Superior temporal gyrus (tissue), 1 donor: ENCODE data around the gene NTRK1.

Experiments used
- DNase-seq: peaks from one replicate; pipeline ENCODE4 v3.0.0-alpha.2; 2016; ENCODE audit errors: extremely low spot score

Gene NTRK1

DNA sequence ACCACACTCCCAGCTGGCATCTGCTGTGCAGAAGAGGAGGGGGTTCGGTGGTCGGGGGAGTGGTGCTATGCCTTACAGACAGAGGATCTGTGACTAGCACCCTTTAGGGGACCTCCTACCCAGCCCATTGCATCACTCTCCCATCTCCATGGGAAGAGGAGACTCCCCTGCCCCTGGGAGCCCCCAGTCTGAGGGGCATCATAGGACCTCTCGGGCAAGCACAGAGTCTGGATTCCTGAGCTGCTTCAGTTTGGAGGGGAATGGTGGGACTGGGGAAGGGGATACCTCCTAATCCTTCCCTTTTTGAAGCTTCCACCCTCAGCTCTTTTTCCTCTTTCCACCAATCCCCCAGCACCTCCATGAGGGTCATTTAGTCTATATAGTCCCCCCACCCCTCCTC lies 3.1 kb upstream of the NTRK1 start:
- no peak for DNase-seq

DNA sequence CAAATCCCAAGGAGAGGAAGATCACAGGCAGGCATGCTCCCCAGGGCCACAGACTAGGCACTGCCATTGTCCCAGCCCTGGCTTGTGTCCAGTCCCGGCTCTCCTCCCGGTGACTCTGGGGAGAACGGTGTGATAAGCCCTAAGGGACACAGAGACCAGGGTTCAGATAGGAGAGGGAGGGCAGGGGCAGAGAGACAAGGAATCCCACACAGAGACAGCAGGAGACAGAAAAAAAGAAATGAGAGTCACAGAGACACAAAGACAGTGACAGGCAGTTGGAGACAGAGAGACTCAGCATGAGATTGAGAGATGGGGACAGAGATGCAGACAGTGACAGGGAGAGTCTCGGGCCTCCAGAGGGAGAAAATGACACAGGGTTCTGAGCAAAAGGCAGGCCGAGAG lies 2.1 kb upstream of the NTRK1 start:
- no peak for DNase-seq

DNA sequence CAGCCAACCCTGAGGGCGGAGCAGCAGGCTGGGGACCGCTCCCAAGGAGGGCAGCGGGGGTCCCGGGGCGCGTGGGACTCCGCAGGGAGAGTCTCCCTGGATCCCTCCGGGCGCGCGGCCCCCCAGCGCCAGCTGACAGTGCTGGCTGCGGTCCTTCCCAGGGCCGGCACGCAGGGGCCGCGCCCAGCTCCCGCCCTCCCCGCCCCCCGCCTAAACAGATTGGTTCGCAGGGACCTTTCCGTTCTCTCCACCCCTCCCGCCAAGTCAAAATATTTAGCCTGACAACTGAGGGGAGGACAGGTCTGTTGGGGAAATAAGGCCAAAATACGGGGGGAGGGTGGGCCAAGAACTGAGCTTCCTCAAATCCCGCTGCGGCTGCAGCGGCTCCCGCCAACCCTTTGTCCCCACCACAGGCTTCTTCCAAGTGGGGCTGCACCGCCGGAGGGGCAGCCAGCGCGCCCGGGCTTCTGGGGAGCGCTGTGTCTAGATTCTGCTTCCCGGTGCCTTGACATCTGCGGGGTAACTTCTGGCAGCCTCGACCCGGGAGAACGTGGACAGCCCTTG lies 1.6 kb upstream of the NTRK1 start, which contains the start of gene INSRR:
TSS of gene INSRR (minus strand) at position 159 of the 564 bp plus-strand sequence. CDS start 496 bp downstream, outside the sequence.
- no peak for DNase-seq

DNA sequence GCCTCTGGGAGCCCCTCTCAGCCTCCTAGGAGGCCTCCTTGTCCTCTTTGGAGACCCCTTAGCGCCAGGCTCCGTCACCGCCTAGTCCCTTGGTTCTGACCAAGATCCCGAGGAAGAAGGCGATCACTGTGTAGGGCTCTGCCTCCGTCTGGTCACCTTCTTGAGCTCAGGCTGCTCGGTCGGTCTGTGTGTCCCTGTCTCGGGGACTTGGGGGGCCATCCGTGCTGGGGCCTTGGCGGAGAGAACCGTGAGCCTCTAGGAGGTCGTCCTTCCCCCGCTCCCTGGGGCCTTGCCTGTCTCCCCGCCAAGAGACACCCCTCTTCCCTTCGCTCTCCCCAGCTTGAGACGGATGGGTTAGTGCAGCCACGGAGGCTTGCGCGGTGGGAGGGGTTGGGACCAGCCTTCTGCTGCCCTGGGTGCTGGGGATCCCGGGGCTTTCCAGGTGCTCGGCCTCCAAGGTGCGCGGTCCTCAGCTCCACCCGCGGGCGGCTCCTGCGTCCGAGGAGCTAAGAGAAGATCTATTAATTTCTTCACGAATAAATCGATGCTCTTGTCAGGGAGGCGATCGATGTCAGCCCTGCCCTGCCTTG lies 1.0 kb upstream of the NTRK1 start:
- DNase-seq = no peak

DNA sequence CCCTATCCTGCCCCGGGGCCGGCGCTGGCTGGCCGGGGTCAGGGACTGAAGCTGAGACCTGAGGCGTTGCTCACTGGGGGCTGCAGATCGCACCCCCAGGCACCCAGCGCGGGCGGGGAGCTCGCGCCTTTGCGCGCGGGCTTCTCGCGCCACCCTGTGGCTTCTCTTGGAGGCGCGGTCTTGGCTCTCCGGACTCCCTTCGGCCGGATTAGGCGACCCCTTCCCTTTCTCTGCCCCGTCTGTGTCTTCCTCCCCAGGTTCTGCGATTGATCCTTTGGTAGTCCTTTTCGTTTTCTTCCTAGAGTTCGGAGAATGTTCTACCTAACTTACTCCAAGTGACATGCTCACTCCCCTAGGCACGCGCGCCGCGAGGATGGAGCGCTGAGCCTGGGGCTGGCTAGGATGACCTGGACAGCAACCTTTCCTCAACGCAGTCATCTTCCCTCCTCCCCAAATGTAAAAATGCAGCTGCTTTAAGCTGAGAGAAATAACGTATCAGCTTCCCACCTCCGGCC lies 495 bp upstream of the NTRK1 start:
- peak; percentile 64 for DNase-seq

DNA sequence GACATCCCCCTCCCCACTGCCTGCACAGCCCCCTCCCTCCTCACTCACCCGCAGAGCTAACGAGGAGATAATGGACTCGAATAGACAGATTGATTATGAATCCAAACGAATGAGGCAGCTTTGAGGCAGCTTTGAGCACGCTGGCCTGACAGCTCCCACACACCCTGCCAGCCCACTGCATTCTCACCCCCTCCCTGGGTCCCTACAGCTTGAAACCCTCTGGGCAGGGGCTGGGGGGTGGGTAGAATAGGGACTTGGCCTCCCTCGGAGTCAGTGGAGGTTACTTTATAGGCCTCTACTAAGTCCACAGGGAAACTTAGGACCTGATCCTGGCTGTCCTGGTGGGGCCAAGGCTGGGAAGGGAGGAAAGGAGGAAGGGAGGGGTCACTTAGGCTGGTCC lies 1.9 kb downstream of the NTRK1 start:
- no peak for DNase-seq

DNA sequence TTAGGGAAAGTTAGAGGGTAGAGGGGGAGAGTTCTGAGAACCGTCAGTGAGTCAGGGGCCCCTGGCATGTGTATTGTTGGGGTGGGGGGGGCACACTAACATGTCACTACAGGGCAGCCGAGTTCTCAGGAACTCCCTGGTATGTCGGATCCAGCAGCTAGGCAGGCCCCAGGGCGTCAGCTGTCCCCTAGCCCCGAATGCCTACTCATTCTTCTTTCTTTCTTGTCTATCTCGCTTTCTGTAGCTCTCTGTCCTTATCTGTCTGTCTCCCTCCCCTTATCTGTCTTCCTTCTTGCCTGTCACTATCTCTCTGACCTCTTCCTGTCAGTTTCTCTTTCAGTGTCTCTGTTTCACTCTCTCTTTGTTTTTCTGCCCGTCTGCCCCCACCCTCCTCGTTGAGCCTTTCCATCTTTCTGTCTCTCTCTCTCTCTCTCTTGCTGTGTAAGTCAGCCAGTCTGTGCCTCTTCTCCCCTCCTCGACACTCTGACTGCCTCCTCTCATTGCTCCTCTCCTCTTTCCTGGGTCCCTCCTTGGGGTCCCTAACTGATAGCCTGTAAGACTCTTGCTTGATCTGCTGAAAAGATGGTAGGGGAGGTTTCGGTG lies 2.4 kb downstream of the NTRK1 start:
- DNase-seq = no peak

DNA sequence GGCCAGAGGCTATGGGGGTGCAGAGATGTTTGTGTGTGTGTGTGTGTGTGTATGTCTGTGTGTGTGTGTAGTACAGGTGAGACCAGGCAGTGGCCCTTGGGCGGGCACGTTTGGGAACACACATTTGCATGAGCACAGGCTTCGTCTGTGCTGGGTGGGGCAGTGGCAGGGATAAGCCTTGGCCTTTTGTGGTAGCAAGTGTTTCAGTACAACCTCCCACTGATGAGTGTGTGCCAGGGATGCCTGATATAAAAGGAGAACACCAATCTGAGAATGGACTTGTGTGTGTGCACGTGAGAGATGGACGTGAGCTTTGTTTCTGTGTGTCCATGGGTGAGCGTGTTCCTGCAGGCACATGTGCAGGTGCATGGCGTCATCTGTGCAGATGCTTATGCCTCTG lies 3.0 kb downstream of the NTRK1 start:
- no peak for DNase-seq

DNA sequence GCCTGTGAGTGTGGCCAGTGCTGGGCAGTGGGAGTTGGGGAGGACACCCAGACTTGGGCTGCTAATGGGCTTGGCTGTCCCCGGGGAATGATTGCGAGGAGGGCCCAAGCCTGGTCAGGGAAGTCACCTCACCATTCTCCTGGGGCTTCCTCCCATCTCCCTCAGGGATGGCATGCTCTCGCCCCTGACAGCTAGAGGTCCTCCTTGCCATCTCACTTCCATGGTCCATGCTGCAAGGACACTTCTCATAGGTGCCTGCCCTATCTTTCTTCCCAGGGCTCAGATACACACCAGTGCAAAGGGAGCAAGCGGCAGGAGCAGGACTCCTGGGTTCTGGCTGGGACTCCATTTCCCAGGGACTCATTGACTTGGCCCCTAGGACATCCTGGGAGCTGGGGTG lies 4.1 kb downstream of the NTRK1 start:
- DNase-seq = no peak

DNA sequence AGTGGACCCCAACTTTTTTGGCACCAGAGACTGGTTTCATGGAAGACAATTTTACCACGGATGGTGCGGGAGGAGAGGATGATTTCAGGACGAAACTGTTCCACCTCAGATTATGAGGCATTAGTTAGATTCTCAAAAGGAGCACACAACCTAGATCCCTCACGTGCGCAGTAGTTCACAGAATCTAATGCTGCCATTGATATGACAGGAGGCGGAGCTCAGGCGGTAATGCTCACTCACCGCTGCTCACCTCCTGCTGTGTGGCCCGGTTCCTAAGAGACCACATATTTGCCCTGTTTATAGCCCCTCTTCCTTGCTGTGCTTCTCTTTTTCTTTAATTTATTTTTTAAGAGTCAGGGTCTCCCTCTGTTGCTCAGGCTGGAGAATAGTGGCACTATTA lies 4.6 kb downstream of the NTRK1 start:
- DNase-seq = no peak

DNA sequence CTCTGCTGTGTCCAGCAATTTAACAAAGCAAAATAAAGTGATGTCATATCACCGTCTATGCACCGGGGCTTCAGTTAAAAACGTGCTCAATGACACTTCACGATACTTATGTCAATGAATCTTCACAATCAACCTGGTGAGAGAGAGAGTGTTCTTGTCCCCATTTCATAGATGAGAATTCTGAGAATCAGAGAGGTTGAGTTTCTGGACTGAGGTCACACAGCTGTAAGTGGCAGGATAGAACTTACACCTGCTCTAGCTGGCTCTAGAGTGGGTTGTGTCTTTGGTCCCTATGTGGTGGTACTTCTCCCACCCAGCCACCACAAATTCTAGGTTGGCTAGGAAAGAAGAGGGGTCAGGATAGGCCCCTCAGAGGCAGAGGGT lies 5.2 kb downstream of the NTRK1 start:
- no peak for DNase-seq

DNA sequence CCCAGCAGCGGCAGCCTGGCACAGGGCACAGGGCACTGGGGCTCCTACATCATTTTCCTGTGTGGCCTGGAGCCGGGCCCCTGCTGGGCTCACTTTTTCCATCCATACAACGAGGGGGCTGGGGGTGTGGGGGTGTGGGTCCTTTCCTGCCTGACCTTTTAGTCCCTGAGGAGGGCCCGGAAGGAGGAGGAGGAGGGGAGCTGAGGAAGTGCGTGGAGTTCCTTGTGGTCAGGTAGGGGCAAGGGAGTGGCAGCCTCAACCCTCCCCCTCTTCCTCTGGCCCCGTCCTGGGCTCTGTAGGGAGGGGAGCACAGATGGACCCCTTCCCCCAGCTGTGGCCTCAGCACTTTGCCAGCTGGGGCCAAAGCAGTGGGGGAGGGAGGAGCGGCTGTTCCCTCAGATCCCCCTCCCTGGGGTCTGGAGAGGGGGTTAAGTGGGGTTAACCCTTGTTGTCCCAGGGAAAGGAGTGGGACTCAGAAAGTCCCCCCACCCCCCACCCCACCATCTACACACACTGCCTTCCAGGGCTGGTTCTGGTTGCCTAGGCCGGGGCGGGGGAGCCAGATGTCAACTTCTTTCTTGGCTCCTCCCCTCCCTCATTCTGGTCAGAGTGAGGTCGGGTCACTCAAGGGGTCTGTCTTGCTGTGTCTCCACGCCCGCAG lies 5.7 kb downstream of the NTRK1 start:
- no peak for DNase-seq

DNA sequence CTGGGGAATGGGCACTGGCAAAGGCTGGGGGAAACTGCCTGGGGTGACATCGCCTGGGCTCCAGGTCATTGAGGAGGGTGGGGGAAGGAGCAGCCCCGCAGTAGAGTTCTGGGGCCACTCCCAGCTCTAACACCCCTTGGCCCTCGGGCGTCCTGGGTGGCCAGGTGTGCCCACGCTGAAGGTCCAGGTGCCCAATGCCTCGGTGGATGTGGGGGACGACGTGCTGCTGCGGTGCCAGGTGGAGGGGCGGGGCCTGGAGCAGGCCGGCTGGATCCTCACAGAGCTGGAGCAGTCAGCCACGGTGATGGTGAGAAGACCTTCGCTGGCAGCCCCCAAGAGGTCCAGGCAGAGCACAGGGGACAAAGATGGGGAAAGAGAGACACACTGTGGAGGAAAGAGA lies 7.7 kb downstream of the NTRK1 start:
- no peak for DNase-seq

DNA sequence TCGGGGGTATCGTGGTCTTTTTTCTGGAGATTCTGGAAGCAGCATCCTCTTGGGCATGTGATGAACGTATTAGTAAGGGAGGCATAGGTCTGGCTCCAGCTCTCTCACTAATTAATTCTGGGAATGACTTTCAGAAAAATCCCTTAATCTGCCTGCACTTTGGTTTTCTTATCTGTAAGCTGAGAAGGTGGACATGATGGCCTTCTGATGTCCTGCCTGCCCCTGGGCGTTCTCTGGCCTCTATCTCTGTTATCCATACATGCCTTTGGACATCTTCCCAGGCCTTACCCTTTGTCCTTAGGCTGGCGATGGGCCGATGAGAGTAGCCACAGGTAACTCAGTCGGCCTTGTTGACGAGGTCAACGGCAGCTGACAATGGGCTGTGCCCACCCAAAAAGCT lies 8.8 kb downstream of the NTRK1 start:
- DNase-seq = no peak

DNA sequence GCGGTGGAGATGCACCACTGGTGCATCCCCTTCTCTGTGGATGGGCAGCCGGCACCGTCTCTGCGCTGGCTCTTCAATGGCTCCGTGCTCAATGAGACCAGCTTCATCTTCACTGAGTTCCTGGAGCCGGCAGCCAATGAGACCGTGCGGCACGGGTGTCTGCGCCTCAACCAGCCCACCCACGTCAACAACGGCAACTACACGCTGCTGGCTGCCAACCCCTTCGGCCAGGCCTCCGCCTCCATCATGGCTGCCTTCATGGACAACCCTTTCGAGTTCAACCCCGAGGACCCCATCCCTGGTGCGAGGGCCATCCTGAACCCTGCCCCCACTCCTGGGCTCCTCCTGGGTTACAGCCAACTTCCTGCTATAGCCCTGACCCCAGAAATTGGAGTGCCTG lies 13.0 kb downstream of the NTRK1 start:
- no peak for DNase-seq

DNA sequence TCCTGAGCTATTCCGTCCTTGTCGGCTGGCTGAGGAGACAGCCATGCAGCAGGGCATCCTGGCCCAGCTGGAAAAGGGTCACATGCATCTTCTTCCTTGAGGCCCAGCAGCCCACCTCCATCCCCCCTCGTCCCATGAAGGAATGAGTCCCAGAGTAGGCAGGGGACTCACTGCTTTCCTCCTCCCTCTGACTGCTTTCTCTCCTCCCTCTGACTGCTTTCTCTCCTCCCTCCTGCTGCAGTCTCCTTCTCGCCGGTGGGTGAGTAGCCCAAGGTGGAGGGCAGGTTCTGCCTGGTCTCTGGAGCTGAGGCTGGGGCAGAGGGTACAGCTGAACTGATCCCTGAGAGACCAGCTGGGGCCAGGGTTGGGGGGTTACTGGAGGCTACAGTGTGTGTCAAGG lies 13.5 kb downstream of the NTRK1 start:
- DNase-seq = no peak

DNA sequence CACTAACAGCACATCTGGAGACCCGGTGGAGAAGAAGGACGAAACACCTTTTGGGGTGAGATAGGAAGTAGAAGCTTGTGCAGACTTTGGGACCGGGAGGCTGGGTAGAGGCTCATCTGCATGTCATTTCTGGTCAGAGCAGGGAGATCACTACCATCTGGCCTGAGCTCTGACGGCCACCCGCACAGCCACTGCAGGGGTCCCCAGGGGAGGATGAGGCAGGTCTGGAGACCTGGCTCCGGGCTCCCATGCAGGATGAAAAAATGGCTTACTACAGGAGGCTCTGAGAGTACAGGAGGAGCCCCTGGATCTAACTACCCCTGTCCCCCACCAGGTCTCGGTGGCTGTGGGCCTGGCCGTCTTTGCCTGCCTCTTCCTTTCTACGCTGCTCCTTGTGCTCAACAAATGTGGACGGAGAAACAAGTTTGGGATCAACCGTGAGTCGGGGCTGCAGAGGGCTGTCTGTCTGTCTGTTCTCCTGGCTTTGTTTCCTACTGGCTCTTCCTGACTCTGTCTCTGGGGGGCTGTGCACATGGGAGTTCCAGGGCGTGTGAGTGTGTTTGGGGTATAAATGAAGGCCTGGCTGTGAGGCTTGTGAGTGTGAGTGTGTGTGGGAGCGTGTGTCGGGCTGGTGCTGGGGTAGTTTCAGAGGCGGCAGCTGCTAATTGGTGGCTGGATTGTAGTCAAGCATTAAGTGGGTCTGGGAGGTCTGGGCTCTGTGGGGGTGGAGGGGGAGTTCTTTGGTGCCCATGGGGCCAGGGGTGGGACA lies 14.1 kb downstream of the NTRK1 start:
- no peak for DNase-seq

DNA sequence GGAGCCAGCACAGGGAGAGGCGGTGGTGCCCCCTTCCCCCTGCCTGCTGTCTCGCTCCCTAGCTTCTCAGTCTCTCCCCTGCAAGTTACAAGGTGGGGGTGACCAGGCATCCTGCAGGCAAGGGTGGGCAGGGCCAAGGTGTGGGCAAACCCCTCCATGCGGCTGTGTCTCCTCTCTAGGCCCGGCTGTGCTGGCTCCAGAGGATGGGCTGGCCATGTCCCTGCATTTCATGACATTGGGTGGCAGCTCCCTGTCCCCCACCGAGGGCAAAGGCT lies 14.6 kb downstream of the NTRK1 start:
- DNase-seq = no peak

DNA sequence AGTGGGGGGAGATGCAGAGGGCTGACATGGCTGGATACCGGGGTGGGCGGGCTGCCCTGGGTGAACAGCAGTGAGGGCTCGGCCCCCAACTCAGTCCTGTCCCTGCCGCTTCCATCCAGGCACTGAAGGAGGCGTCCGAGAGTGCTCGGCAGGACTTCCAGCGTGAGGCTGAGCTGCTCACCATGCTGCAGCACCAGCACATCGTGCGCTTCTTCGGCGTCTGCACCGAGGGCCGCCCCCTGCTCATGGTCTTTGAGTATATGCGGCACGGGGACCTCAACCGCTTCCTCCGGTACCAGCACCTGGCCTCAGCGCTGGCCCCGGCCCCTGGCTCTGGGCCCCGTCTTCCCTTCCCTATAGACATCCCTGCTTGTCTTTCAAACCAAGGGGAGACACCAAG lies 15.6 kb downstream of the NTRK1 start:
- DNase-seq = no peak

DNA sequence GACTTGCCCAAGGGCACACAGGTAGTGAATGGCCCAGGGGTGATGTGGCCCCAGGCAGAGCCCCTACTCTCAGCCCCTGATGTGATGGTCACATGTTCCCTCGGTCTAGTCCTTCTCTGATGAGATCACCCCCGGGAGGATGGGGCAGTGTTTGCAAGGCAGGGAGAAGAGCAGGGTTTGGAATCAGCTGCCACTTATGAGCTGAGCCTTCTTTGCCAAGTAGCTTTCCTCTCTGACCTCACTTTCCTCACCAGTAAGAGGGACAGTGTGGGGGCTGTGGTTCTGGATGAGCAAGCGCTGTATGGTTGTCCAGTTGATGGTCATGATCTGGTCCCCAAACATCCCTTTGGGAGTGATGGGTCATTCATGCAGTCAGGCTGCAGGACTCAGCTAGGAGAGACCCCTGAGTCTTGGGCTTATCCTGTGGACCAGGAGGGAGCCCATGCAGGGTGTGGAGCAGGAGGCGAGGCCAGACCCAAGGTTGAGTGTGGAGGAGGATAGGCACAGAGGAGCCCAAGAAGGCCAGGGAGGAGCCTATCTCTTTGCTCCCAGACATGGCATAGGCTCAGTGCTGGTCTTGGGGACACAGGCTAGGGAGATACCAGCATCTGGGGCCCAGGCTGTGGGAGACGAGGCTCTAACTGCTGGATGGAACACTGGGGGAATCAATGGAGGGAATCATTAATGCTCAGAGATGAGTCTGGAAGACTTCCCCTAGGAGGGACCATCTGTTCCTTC lies 16.9 kb downstream of the NTRK1 start:
- no peak for DNase-seq

DNA sequence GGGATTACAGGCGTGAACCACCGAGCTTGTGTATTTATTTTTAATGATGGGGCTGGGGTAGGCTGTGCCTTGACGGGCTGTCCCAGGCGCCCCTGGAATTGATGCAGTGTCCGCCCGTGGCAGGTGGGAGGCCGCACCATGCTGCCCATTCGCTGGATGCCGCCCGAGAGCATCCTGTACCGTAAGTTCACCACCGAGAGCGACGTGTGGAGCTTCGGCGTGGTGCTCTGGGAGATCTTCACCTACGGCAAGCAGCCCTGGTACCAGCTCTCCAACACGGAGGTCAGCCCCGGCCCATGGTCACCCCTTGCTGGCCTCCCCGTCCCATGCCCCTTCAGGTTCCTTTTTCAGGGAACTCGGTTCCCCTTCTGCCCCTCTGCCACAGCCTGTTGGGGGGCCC lies 19.2 kb downstream of the NTRK1 start:
- DNase-seq = no peak

DNA sequence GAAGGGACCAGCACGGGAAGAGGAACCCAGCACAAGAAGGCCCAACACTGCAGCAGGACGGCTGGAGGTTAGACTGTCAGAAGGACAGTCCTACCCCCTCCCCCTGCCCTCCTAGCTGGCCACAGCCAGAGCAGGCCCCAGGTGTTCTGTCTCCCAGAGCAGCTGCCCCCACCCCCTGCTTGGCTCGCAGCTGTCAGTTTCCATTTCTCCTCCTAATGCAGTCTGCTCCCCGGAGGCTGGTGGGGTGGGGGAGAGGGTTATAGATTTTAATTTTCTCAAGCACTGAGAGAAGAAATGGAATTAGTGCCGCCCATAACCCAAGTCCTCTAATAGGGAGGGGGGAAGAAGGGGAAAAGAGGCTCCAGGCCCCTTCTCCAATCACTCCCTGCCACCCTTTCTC lies 19.8 kb downstream of the NTRK1 start:
- no peak for DNase-seq
